MM.1S (cell line): ENCODE data around the gene SFTA2.
"Not testable (repeated sequence)": the region's sequence is repeated elsewhere in the genome, so short reads cannot be mapped to it uniquely, and the experiment has no call there.

ENCODE experiments used
- DNase-seq: peaks from one replicate; pipeline ENCODE4 v3.0.0-alpha.2; 2015
- H2AFZ ChIP-seq: fragments of 300-600 bp; sonication (generic); 2 replicates; pipeline ENCODE4 v1.6.0; 2016; ENCODE audit warnings: antibody characterized with exemption, low read length
- H3F3A ChIP-seq: fragments of 300-600 bp; sonication (generic); 2 replicates; pipeline ENCODE4 v1.6.1; 2016; ENCODE audit warnings: mild to moderate bottlenecking, antibody characterized with exemption, low read length, moderate library complexity, mixed read lengths; ENCODE audit not compliant: insufficient read depth
- H3K27ac ChIP-seq: fragments of 300-600 bp; sonication (generic); 2 replicates; pipeline ENCODE4 v1.5.1; 2016; ENCODE audit warnings: mild to moderate bottlenecking, low read length
- H3K27me3 ChIP-seq: fragments of 300-600 bp; sonication (generic); replicated peaks from 2 replicates; pipeline ENCODE4 v1.6.0; 2016; ENCODE audit warnings: low read length; ENCODE audit not compliant: insufficient read depth
- H3K36me3 ChIP-seq: fragments of 300-600 bp; sonication (generic); replicated peaks from 2 replicates; pipeline ENCODE4 v1.6.1; 2016; ENCODE audit warnings: mild to moderate bottlenecking, low read length, mixed read lengths; ENCODE audit not compliant: insufficient read depth
- H3K4me1 ChIP-seq: fragments of 300-600 bp; sonication (generic); 2 replicates; pipeline ENCODE4 v1.6.1; 2016; ENCODE audit warnings: low read length, mixed read lengths
- H3K4me2 ChIP-seq: fragments of 300-600 bp; sonication (generic); 2 replicates; pipeline ENCODE4 v1.6.0; 2016; ENCODE audit warnings: low read depth, low read length
- H3K4me3 ChIP-seq: fragments of 300-600 bp; sonication (generic); 2 replicates; pipeline ENCODE4 v1.5.1; 2016; ENCODE audit warnings: low read length, mixed read lengths
- H3K79me2 ChIP-seq: fragments of 300-600 bp; sonication (generic); 2 replicates; pipeline ENCODE4 v1.6.1; 2016; ENCODE audit warnings: mixed run types, low read length, mixed read lengths
- H3K9ac ChIP-seq: fragments of 300-600 bp; sonication (generic); 2 replicates; pipeline ENCODE4 v1.6.1; 2016; ENCODE audit warnings: low read length, mixed read lengths
- H3K9me2 ChIP-seq: fragments of 300-600 bp; sonication (generic); replicated peaks from 2 replicates; pipeline ENCODE4 v1.6.1; 2016; ENCODE audit warnings: mild to moderate bottlenecking, low read length, mixed read lengths; ENCODE audit not compliant: insufficient read depth
- H3K9me3 ChIP-seq: fragments of 300-600 bp; sonication (generic); replicated peaks from 2 replicates; pipeline ENCODE4 v1.6.1; 2016; ENCODE audit warnings: mild to moderate bottlenecking, low read length, mixed read lengths; ENCODE audit not compliant: insufficient read depth
- H4K20me1 ChIP-seq: fragments of 300-600 bp; sonication (generic); 2 replicates; pipeline ENCODE4 v1.6.1; 2016; ENCODE audit warnings: mild to moderate bottlenecking, low read length, moderate library complexity, mixed read lengths; ENCODE audit not compliant: insufficient read depth
- EZH2 ChIP-seq: fragments of 300-600 bp; sonication (generic); optimal IDR thresholded peaks from 2 replicates; pipeline ENCODE3; 2017; ENCODE audit warnings: low read depth, mild to moderate bottlenecking, antibody characterized with exemption, low read length, mixed read lengths
- EZH2phosphoT487 ChIP-seq: fragments of 300-600 bp; sonication (generic); IDR thresholded peaks from 2 replicates; pipeline ENCODE4 v1.6.1; 2018; ENCODE audit warnings: antibody characterized with exemption, low read length
- TF ChIP-seq, protein P1 (sequence below): fragments of 300-600 bp; sonication (generic); IDR thresholded peaks from 2 replicates; pipeline ENCODE4 v1.5.1; 2016; ENCODE audit warnings: antibody characterized with exemption, low read length, mixed read lengths

The SFTA2 gene

DNA sequence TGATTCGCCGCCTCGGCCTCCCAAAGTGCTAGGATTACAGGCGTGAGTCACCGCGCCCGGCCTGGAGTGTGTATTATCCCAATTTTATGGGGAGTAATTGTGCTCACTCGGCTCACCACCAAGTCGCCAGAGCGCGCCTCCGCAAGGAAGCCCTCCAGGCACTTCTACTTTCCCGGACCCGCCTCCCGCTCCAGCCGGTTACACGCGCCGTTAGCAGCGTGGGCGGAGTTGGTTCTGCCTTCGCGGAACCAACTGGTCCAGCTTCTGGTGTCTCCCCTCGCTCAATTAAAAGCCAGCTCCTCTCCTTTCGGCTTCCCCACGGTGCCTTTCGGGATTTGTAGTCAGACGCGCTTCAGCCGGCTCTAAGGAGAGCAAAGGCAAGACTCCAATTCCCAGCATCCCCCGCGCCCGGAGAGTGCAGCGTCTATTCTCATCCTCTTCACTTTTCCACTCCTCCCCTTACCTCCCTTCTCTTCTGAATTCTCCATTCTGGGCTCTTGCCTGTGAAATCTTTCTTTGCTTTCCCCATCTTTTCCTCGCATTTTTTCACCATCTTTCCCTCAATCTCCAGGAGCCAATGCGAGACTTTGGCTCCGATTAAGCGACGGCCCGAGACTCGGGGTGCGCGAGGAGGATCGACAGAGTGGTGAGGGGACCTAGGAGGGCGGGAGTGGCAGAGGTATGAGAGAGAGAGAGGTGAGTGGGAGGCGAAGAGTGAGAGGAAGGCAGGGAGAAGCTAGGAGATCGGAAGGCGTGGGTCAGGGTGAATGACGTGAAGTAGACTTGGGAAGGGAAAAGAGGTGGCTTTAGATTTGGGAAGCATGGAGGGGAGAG lies 24.0 kb downstream of the SFTA2 start, which contains the start of gene GTF2H4:
Gene GTF2H4, plus strand, starts transcription at position 450 of the 834 bp plus-strand sequence.
- H3K4me1 ChIP-seq, result peaks cover 6% of the 10 kb centered on the region
- peak within 1 kb of the TSS; percentile 100 for H3K4me2 ChIP-seq
- peak; percentile 98 for DNase-seq
- H3K27ac ChIP-seq, result no peak within 1 kb of the TSS
- H3K36me3 ChIP-seq, result no peaks in the 10 kb centered on the region
- TF ChIP-seq EZH2phosphoT487 (no peak), EZH2 (no peak)
- TF ChIP-seq, protein P1, sequence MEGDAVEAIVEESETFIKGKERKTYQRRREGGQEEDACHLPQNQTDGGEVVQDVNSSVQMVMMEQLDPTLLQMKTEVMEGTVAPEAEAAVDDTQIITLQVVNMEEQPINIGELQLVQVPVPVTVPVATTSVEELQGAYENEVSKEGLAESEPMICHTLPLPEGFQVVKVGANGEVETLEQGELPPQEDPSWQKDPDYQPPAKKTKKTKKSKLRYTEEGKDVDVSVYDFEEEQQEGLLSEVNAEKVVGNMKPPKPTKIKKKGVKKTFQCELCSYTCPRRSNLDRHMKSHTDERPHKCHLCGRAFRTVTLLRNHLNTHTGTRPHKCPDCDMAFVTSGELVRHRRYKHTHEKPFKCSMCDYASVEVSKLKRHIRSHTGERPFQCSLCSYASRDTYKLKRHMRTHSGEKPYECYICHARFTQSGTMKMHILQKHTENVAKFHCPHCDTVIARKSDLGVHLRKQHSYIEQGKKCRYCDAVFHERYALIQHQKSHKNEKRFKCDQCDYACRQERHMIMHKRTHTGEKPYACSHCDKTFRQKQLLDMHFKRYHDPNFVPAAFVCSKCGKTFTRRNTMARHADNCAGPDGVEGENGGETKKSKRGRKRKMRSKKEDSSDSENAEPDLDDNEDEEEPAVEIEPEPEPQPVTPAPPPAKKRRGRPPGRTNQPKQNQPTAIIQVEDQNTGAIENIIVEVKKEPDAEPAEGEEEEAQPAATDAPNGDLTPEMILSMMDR, result no peak
- peak within 1 kb of the TSS; percentile 80 for H3K9ac ChIP-seq
- H3K27me3 ChIP-seq, result 0 out of 2 replicates have a peak, but pooled peaks cover 1% of the 10 kb centered on the region
- H3K9me2 ChIP-seq, result no peaks in the 10 kb centered on the region
- H4K20me1 ChIP-seq, result no peaks in the 10 kb centered on the region
- H2AFZ ChIP-seq, result peak within 1 kb of the TSS; percentile 99
- H3F3A ChIP-seq, result no peaks in the 10 kb centered on the region
- H3K79me2 ChIP-seq, result peaks cover 10% of the 10 kb centered on the region
- peak within 1 kb of the TSS; percentile 100 for H3K4me3 ChIP-seq
- H3K9me3 ChIP-seq, result no peaks in the 10 kb centered on the region

- Histone ChIP-seq H3K4me3 (peak overlapping the region; percentile 100), H3K4me2 (peak overlapping the region; percentile 45; the same call in 1 of the 2 replicates), H2AFZ (peak overlapping the region; percentile 69), H3K79me2 (peaks cover 10% of the 10 kb centered on the region)
- H3F3A ChIP-seq, H3K27ac ChIP-seq, H4K20me1 ChIP-seq, H3K27me3 ChIP-seq, DNase-seq, H3K9ac ChIP-seq, H3K9me3 ChIP-seq, H3K9me2 ChIP-seq, H3K36me3 ChIP-seq, H3K4me1 ChIP-seq: not testable (repeated sequence)
Observed at GRCh38 chr6:30907290-30907757, 24.6 kb downstream of the SFTA2 start.

DNA sequence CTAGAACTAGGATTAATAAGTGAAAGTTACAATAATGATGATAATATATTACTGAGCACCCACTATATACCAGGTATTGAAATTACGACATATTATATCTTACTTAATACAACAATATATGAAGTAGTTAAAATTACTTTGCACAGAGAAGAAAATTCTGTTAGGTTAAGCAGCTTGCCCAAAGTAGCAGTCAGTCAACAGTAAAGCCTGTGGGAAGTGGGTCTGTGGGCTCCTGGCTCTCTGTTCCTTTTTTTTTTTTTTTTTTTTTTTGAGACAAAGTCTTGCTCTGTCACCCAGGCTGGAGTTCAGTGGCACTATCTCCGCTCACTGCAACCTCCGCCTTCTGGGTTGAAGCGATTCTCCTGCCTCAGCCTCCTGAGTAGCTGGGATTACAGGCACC lies 28.7 kb downstream of the SFTA2 start:
- H2AFZ ChIP-seq, result no peak overlapping the region
- TF ChIP-seq, protein P1, result no peak
- TF ChIP-seq EZH2, result no peak
- H3K4me2 ChIP-seq, result no peak overlapping the region

GRCh38 chr6:30902709-30903108 lies 29.3 kb downstream of the SFTA2 start:
- H3K4me2 ChIP-seq, result no peak overlapping the region
- no peaks in the 10 kb centered on the region for H3K4me1 ChIP-seq
- H3K27ac ChIP-seq, result no peak overlapping the region
- TF ChIP-seq, protein P1, result no peak
- no peak for TF ChIP-seq EZH2phosphoT487
- TF ChIP-seq EZH2, result no peak
- H3K9me3 ChIP-seq, result no peaks in the 10 kb centered on the region
- H3K9ac ChIP-seq, result no peak overlapping the region
- H2AFZ ChIP-seq, result no peak overlapping the region
- DNase-seq, result no peak
- H3K9me2 ChIP-seq, result no peaks in the 10 kb centered on the region
- H3K36me3 ChIP-seq, result no peaks in the 10 kb centered on the region
- H3K27me3 ChIP-seq, result peaks cover 29% of the 10 kb centered on the region
- no peaks in the 10 kb centered on the region for H4K20me1 ChIP-seq
- H3K4me3 ChIP-seq, result no peak overlapping the region
- no peaks in the 10 kb centered on the region for H3F3A ChIP-seq
- no peaks in the 10 kb centered on the region for H3K79me2 ChIP-seq

More for the DNA sequence above, 28.7 kb downstream of the SFTA2 start:
- Histone ChIP-seq H3K9me3 (no peaks in the 10 kb centered on the region), H4K20me1 (no peaks in the 10 kb centered on the region), H3K9me2 (no peaks in the 10 kb centered on the region), H3K4me3 (no peak overlapping the region), H3K36me3 (no peaks in the 10 kb centered on the region), H3K9ac (no peak overlapping the region), H3F3A (no peaks in the 10 kb centered on the region), H3K27ac (no peak overlapping the region), H3K79me2 (peaks cover 2% of the 10 kb centered on the region; the same call in 1 of the 2 replicates), H3K4me1 (no peaks in the 10 kb centered on the region), H3K27me3 (peaks cover 24% of the 10 kb centered on the region; the same call in 1 of the 2 replicates)
- no peak for DNase-seq

DNA sequence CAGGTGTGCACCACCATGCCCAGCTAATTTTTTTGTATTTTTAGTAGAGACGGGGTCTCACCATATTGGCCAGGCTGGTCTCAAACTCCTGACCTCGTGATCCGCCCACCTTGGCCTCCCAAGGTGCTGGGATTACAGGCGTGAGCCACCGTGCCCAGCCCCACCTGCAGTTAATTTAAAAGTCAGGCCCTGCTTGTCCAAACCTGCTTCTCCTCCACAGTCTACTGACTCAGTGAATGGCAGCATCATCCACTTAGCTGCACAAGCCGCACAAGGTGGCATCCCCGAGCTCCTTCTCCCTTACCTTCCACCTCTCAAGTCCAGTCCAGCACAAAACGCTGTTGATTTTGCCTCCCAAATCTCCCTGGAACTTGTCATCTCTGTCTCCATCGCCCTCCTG lies 29.8 kb downstream of the SFTA2 start:
- not testable (repeated sequence) for H3K9ac ChIP-seq, DNase-seq, H3K79me2 ChIP-seq, H3K4me3 ChIP-seq, H3K36me3 ChIP-seq, H3K9me3 ChIP-seq, H2AFZ ChIP-seq, H3K27ac ChIP-seq, H3F3A ChIP-seq, H3K4me2 ChIP-seq, H3K9me2 ChIP-seq, H4K20me1 ChIP-seq, H3K4me1 ChIP-seq
- H3K27me3 ChIP-seq, result peaks cover 34% of the 10 kb centered on the region
